Measurements from ENCODE around the gene DGAT2L6.

The DGAT2L6 gene

GRCh38 chrX:70252491-70252890 lies 75.2 kb downstream of the DGAT2L6 start:
- H3F3A ChIP-seq (ENCODE audit: low read depth) = no peaks in the 10 kb centered on the region
- H3K4me1 ChIP-seq (ENCODE audit: insufficient read depth, low read length, poor library complexity, severe bottlenecking) = no peaks in the 10 kb centered on the region
- no peak overlapping the region for H2AFZ ChIP-seq (ENCODE audit: low read length)
- H3K79me2 ChIP-seq (ENCODE audit: insufficient read depth, low read length) = no peaks in the 10 kb centered on the region
- no peaks in the 10 kb centered on the region for H4K20me1 ChIP-seq (ENCODE audit: insufficient read depth, low read length, poor library complexity, severe bottlenecking)
- H3K9ac ChIP-seq (ENCODE audit: low read depth, low read length, poor library complexity, severe bottlenecking) = no peak overlapping the region
- no peaks in the 10 kb centered on the region for H3K9me2 ChIP-seq (replicated peaks; ENCODE audit: low read depth, low read length)
- no peaks in the 10 kb centered on the region for H3K9me3 ChIP-seq (ENCODE audit: insufficient read depth, low read depth, low read length)
- no peak overlapping the region for H3K4me3 ChIP-seq (ENCODE audit: low read length, poor library complexity, severe bottlenecking)
- no peak overlapping the region for H3K4me2 ChIP-seq (ENCODE audit: low read depth, low read length, poor library complexity, severe bottlenecking)
- no peak for TF ChIP-seq EZH2phosphoT487 (IDR thresholded peaks at IDR 0.05; ENCODE audit: borderline replicate concordance)
- TF ChIP-seq CTCF (conservative IDR thresholded peaks at IDR 0.05; ENCODE audit: low read length) = no peak
- H3K36me3 ChIP-seq (ENCODE audit: insufficient read depth, low read length) = no peaks in the 10 kb centered on the region
- H3K27me3 ChIP-seq (ENCODE audit: insufficient read depth, low read length, poor library complexity, severe bottlenecking) = no peaks in the 10 kb centered on the region

- Histone ChIP-seq H3K9me3 (ENCODE audit: insufficient read depth, low read depth, low read length) (no peaks in the 10 kb centered on the region), H3K79me2 (ENCODE audit: insufficient read depth, low read length) (no peaks in the 10 kb centered on the region), H3K4me2 (ENCODE audit: low read depth, low read length, poor library complexity, severe bottlenecking) (no peak overlapping the region), H3F3A (ENCODE audit: low read depth) (no peaks in the 10 kb centered on the region), H3K9me2 (replicated peaks; ENCODE audit: low read depth, low read length) (no peaks in the 10 kb centered on the region), H3K4me1 (ENCODE audit: insufficient read depth, low read length, poor library complexity, severe bottlenecking) (no peaks in the 10 kb centered on the region), H3K27me3 (ENCODE audit: insufficient read depth, low read length, poor library complexity, severe bottlenecking) (no peaks in the 10 kb centered on the region), H3K36me3 (ENCODE audit: insufficient read depth, low read length) (no peaks in the 10 kb centered on the region), H2AFZ (ENCODE audit: low read length) (no peak overlapping the region), H3K4me3 (ENCODE audit: low read length, poor library complexity, severe bottlenecking) (no peak overlapping the region), H4K20me1 (ENCODE audit: insufficient read depth, low read length, poor library complexity, severe bottlenecking) (no peaks in the 10 kb centered on the region), H3K9ac (ENCODE audit: low read depth, low read length, poor library complexity, severe bottlenecking) (no peak overlapping the region)
- TF ChIP-seq EZH2phosphoT487 (IDR thresholded peaks at IDR 0.05; ENCODE audit: borderline replicate concordance) (no peak), CTCF (conservative IDR thresholded peaks at IDR 0.05; ENCODE audit: low read length) (no peak)
Observed at GRCh38 chrX:70253377-70254062, 76.2 kb downstream of the DGAT2L6 start.

GRCh38 chrX:70254063-70254400 lies 76.7 kb downstream of the DGAT2L6 start:
- Histone ChIP-seq H3K9me2 (replicated peaks; ENCODE audit: low read depth, low read length) (no peaks in the 10 kb centered on the region), H3K27me3 (ENCODE audit: insufficient read depth, low read length, poor library complexity, severe bottlenecking) (no peaks in the 10 kb centered on the region), H3K4me2 (ENCODE audit: low read depth, low read length, poor library complexity, severe bottlenecking) (no peak overlapping the region), H3F3A (ENCODE audit: low read depth) (no peaks in the 10 kb centered on the region), H3K9me3 (ENCODE audit: insufficient read depth, low read depth, low read length) (no peaks in the 10 kb centered on the region), H3K9ac (ENCODE audit: low read depth, low read length, poor library complexity, severe bottlenecking) (no peak overlapping the region), H2AFZ (ENCODE audit: low read length) (no peak overlapping the region), H3K79me2 (ENCODE audit: insufficient read depth, low read length) (no peaks in the 10 kb centered on the region), H3K4me1 (ENCODE audit: insufficient read depth, low read length, poor library complexity, severe bottlenecking) (no peaks in the 10 kb centered on the region), H3K36me3 (ENCODE audit: insufficient read depth, low read length) (no peaks in the 10 kb centered on the region), H4K20me1 (ENCODE audit: insufficient read depth, low read length, poor library complexity, severe bottlenecking) (no peaks in the 10 kb centered on the region), H3K4me3 (ENCODE audit: low read length, poor library complexity, severe bottlenecking) (no peak overlapping the region)
- no peak for TF ChIP-seq EZH2phosphoT487 (IDR thresholded peaks at IDR 0.05; ENCODE audit: borderline replicate concordance)
- no peak for TF ChIP-seq CTCF (conservative IDR thresholded peaks at IDR 0.05; ENCODE audit: low read length)
